Measurements from ENCODE around the gene TRIM8.
A peak's percentile ranks its signal among the peaks of the same experiment; 100 is the strongest.
"Not testable (repeated sequence)": the region's sequence is repeated elsewhere in the genome, so short reads cannot be mapped to it uniquely, and the experiment has no call there.

The TRIM8 gene

GRCh38 chr10:102667411-102667810 is 23.1 kb downstream of the TRIM8 start:
- not testable (repeated sequence) for H2BK5ac ChIP-seq (ENCODE audit: low read depth, low read length, poor library complexity, severe bottlenecking); H3K4me2 ChIP-seq (ENCODE audit: low read length, poor library complexity, severe bottlenecking); H3K27ac ChIP-seq (ENCODE audit: low read length, poor library complexity, severe bottlenecking); H3K9me3 ChIP-seq (ENCODE audit: control insufficient read depth, low read length); H4K8ac ChIP-seq (ENCODE audit: low read length); H3K9ac ChIP-seq (ENCODE audit: low read length); H2BK12ac ChIP-seq (ENCODE audit: low read length in 2 of 2); H3K4ac ChIP-seq (ENCODE audit: low read depth in 1 of 2, low read length in 2 of 2); H3K14ac ChIP-seq (ENCODE audit: low read length in 2 of 2); H2AFZ ChIP-seq (ENCODE audit: low read depth, low read length); H2AK5ac ChIP-seq (ENCODE audit: low read length, severe bottlenecking); H2BK15ac ChIP-seq (ENCODE audit: low read depth, poor library complexity, severe bottlenecking); H3K23ac ChIP-seq (ENCODE audit: low read length in 2 of 2); H4K91ac ChIP-seq (ENCODE audit: low read length); H3K36me3 ChIP-seq (ENCODE audit: control insufficient read depth in 1 of 2, insufficient read depth in 2 of 2, low read depth in 1 of 2, low read length in 2 of 2); H3K18ac ChIP-seq (ENCODE audit: low read depth in 1 of 2, low read length in 2 of 2); H2BK120ac ChIP-seq (ENCODE audit: low read depth, low read length); H3K79me1 ChIP-seq (replicated peaks; ENCODE audit: low read length, poor library complexity, severe bottlenecking); H3K27me3 ChIP-seq (ENCODE audit: control insufficient read depth in 1 of 2, insufficient read depth in 1 of 2, low read length in 2 of 2); DNase-seq; H3K4me3 ChIP-seq (ENCODE audit: insufficient read depth in 1 of 2, low read depth in 1 of 2, low read length in 2 of 2)
- WGBS, result 96% methylated on average over 2 of the region's 4 CpGs
- peaks cover 29% of the 10 kb centered on the region for H3K4me1 ChIP-seq (ENCODE audit: control insufficient read depth, insufficient read depth, low read depth, low read length)

- H3K27ac ChIP-seq (ENCODE audit: low read length, poor library complexity, severe bottlenecking), result no peak overlapping the region
- H3K4me1 ChIP-seq (ENCODE audit: control insufficient read depth, insufficient read depth, low read depth, low read length), result peaks cover 35% of the 10 kb centered on the region
- H2BK15ac ChIP-seq (ENCODE audit: low read depth, poor library complexity, severe bottlenecking), result no peak overlapping the region
- H4K8ac ChIP-seq (ENCODE audit: low read length), result no peak overlapping the region
- H2BK5ac ChIP-seq (ENCODE audit: low read depth, low read length, poor library complexity, severe bottlenecking), result no peak overlapping the region
- no peak overlapping the region for H3K9ac ChIP-seq (ENCODE audit: low read length)
- WGBS, result 91% methylated on average over 6 of the region's 10 CpGs
- no peaks in the 10 kb centered on the region for H3K9me3 ChIP-seq (ENCODE audit: control insufficient read depth, low read length)
- no peak for DNase-seq
- no peaks in the 10 kb centered on the region for H3K27me3 ChIP-seq (ENCODE audit: control insufficient read depth in 1 of 2, insufficient read depth in 1 of 2, low read length in 2 of 2)
- no peak overlapping the region for H2AFZ ChIP-seq (ENCODE audit: low read depth, low read length)
- no peaks in the 10 kb centered on the region for H3K79me1 ChIP-seq (replicated peaks; ENCODE audit: low read length, poor library complexity, severe bottlenecking)
- H3K18ac ChIP-seq (ENCODE audit: low read depth in 1 of 2, low read length in 2 of 2), result no peak overlapping the region
- no peak overlapping the region for H2AK5ac ChIP-seq (ENCODE audit: low read length, severe bottlenecking)
- peak overlapping the region in 1 of 2 experiments; percentile 5 for H3K4ac ChIP-seq (ENCODE audit: low read depth in 1 of 2, low read length in 2 of 2)
- H3K4me3 ChIP-seq (ENCODE audit: insufficient read depth in 1 of 2, low read depth in 1 of 2, low read length in 2 of 2), result no peak overlapping the region
- no peak overlapping the region for H3K4me2 ChIP-seq (ENCODE audit: low read length, poor library complexity, severe bottlenecking)
- peak overlapping the region in 1 of 2 experiments; percentile 0 for H2BK12ac ChIP-seq (ENCODE audit: low read length in 2 of 2)
- no peaks in the 10 kb centered on the region for H3K36me3 ChIP-seq (ENCODE audit: control insufficient read depth in 1 of 2, insufficient read depth in 2 of 2, low read depth in 1 of 2, low read length in 2 of 2)
- no peak overlapping the region for H2BK120ac ChIP-seq (ENCODE audit: low read depth, low read length)
- no peak overlapping the region for H3K14ac ChIP-seq (ENCODE audit: low read length in 2 of 2)
- peak overlapping the region; percentile 31 for H4K91ac ChIP-seq (ENCODE audit: low read length)
- no peak overlapping the region for H3K23ac ChIP-seq (ENCODE audit: low read length in 2 of 2)
Measured at GRCh38 chr10:102668326-102669107, 24.2 kb downstream of the TRIM8 start.

- H3K4ac ChIP-seq (ENCODE audit: low read depth in 1 of 2, low read length in 2 of 2), result peak overlapping the region; percentile 49 to 56
- no peaks in the 10 kb centered on the region for H3K79me1 ChIP-seq (replicated peaks; ENCODE audit: low read length, poor library complexity, severe bottlenecking)
- H3K9ac ChIP-seq (ENCODE audit: low read length), result no peak overlapping the region
- H3K36me3 ChIP-seq (ENCODE audit: control insufficient read depth in 1 of 2, insufficient read depth in 2 of 2, low read depth in 1 of 2, low read length in 2 of 2), result no peaks in the 10 kb centered on the region
- peak overlapping the region; percentile 21 for H4K8ac ChIP-seq (ENCODE audit: low read length)
- 76% methylated on average over 4 of the region's 7 CpGs for WGBS
- H3K27ac ChIP-seq (ENCODE audit: low read length, poor library complexity, severe bottlenecking), result no peak overlapping the region
- peak overlapping the region; percentile 15 to 34 for H3K18ac ChIP-seq (ENCODE audit: low read depth in 1 of 2, low read length in 2 of 2)
- no peaks in the 10 kb centered on the region for H3K9me3 ChIP-seq (ENCODE audit: control insufficient read depth, low read length)
- H2AFZ ChIP-seq (ENCODE audit: low read depth, low read length), result no peak overlapping the region
- no peak overlapping the region for H3K14ac ChIP-seq (ENCODE audit: low read length in 2 of 2)
- H2BK5ac ChIP-seq (ENCODE audit: low read depth, low read length, poor library complexity, severe bottlenecking), result no peak overlapping the region
- H3K23ac ChIP-seq (ENCODE audit: low read length in 2 of 2), result peak overlapping the region in 1 of 2 experiments; percentile 35
- peak; percentile 72 for DNase-seq
- peak overlapping the region; percentile 21 for H2BK120ac ChIP-seq (ENCODE audit: low read depth, low read length)
- H3K4me3 ChIP-seq (ENCODE audit: insufficient read depth in 1 of 2, low read depth in 1 of 2, low read length in 2 of 2), result no peak overlapping the region
- peak overlapping the region; percentile 76 for H4K91ac ChIP-seq (ENCODE audit: low read length)
- peak overlapping the region; percentile 2 to 65 for H2BK12ac ChIP-seq (ENCODE audit: low read length in 2 of 2)
- H3K4me1 ChIP-seq (ENCODE audit: control insufficient read depth, insufficient read depth, low read depth, low read length), result peaks cover 42% of the 10 kb centered on the region
- H2AK5ac ChIP-seq (ENCODE audit: low read length, severe bottlenecking), result peak overlapping the region; percentile 12
- no peak overlapping the region for H3K4me2 ChIP-seq (ENCODE audit: low read length, poor library complexity, severe bottlenecking)
- peak overlapping the region; percentile 91 for H2BK15ac ChIP-seq (ENCODE audit: low read depth, poor library complexity, severe bottlenecking)
- H3K27me3 ChIP-seq (ENCODE audit: control insufficient read depth in 1 of 2, insufficient read depth in 1 of 2, low read length in 2 of 2), result no peaks in the 10 kb centered on the region
Measured at GRCh38 chr10:102669206-102670064, 25.2 kb downstream of the TRIM8 start.

GRCh38 chr10:102670065-102670670 is 25.9 kb downstream of the TRIM8 start:
- no peak overlapping the region for H3K9ac ChIP-seq (ENCODE audit: low read length)
- no peak overlapping the region for H3K14ac ChIP-seq (ENCODE audit: low read length in 2 of 2)
- no peak overlapping the region for H3K4me3 ChIP-seq (ENCODE audit: insufficient read depth in 1 of 2, low read depth in 1 of 2, low read length in 2 of 2)
- H3K23ac ChIP-seq (ENCODE audit: low read length in 2 of 2), result no peak overlapping the region
- DNase-seq, result no peak
- no peaks in the 10 kb centered on the region for H3K9me3 ChIP-seq (ENCODE audit: control insufficient read depth, low read length)
- no peaks in the 10 kb centered on the region for H3K79me1 ChIP-seq (replicated peaks; ENCODE audit: low read length, poor library complexity, severe bottlenecking)
- WGBS, result 77% methylated on average over 7 of the region's 9 CpGs
- H2BK5ac ChIP-seq (ENCODE audit: low read depth, low read length, poor library complexity, severe bottlenecking), result no peak overlapping the region
- peak overlapping the region; percentile 49 to 56 for H3K4ac ChIP-seq (ENCODE audit: low read depth in 1 of 2, low read length in 2 of 2)
- peak overlapping the region; percentile 21 for H2BK120ac ChIP-seq (ENCODE audit: low read depth, low read length)
- H3K4me2 ChIP-seq (ENCODE audit: low read length, poor library complexity, severe bottlenecking), result no peak overlapping the region
- H3K36me3 ChIP-seq (ENCODE audit: control insufficient read depth in 1 of 2, insufficient read depth in 2 of 2, low read depth in 1 of 2, low read length in 2 of 2), result no peaks in the 10 kb centered on the region
- H3K27me3 ChIP-seq (ENCODE audit: control insufficient read depth in 1 of 2, insufficient read depth in 1 of 2, low read length in 2 of 2), result no peaks in the 10 kb centered on the region
- H4K8ac ChIP-seq (ENCODE audit: low read length), result peak overlapping the region; percentile 21
- peak overlapping the region; percentile 12 for H2AK5ac ChIP-seq (ENCODE audit: low read length, severe bottlenecking)
- H2BK15ac ChIP-seq (ENCODE audit: low read depth, poor library complexity, severe bottlenecking), result peak overlapping the region; percentile 91
- H3K27ac ChIP-seq (ENCODE audit: low read length, poor library complexity, severe bottlenecking), result no peak overlapping the region
- no peak overlapping the region for H2AFZ ChIP-seq (ENCODE audit: low read depth, low read length)
- H4K91ac ChIP-seq (ENCODE audit: low read length), result no peak overlapping the region
- peak overlapping the region in 1 of 2 experiments; percentile 14 for H2BK12ac ChIP-seq (ENCODE audit: low read length in 2 of 2)
- H3K4me1 ChIP-seq (ENCODE audit: control insufficient read depth, insufficient read depth, low read depth, low read length), result peaks cover 46% of the 10 kb centered on the region
- peak overlapping the region; percentile 15 to 72 for H3K18ac ChIP-seq (ENCODE audit: low read depth in 1 of 2, low read length in 2 of 2)

Measured in mesenchymal stem cell (in vitro differentiated cells and primary cell).